CD4-positive, alpha-beta memory T cell (primary cell): Measurements from ENCODE around the gene RBFOX2. TPM values are rescaled to one million over a fixed set of nuclear protein-coding genes. Genes with fewer than 3 reads are reported as not detected.

Experiments used
- CTCF ChIA-PET: fragments of 350-600 bp; sonication (Branson Sonifier 250); formaldehyde crosslinking; loops from one replicate; lab custom pipeline; 2021; ENCODE audit warnings: inconsistent platforms; ENCODE audit not compliant: partially characterized antibody; lab: Charles Lee
- POLR2A ChIA-PET: fragments of 350-600 bp; sonication (Branson Sonifier 250); formaldehyde crosslinking; loops from one replicate; lab custom pipeline; 2021; ENCODE audit not compliant: partially characterized antibody; lab: Charles Lee
- DNase-seq, 5 donors: peaks; one replicate each; pipeline versions ENCODE4 v3.0.0 to v3.0.0-alpha.2; 2020 to 2022; ENCODE audit warnings: mixed read lengths in 1 of 5
- H3K27ac ChIP-seq: one replicate; pipeline ENCODE4 v1.7.0; 2013; ENCODE audit warnings: low read depth, low read length
- H3K27me3 ChIP-seq: 2 replicates; pipeline ENCODE4 v1.7.0; 2013; ENCODE audit warnings: mild to moderate bottlenecking, low read length, moderate library complexity; ENCODE audit not compliant: insufficient read depth
- H3K36me3 ChIP-seq: 2 replicates; pipeline ENCODE4 v1.7.0; 2013; ENCODE audit warnings: mild to moderate bottlenecking, low read length, moderate library complexity; ENCODE audit not compliant: insufficient read depth
- H3K4me1 ChIP-seq: 2 replicates; pipeline ENCODE4 v1.7.0; 2013; ENCODE audit warnings: mild to moderate bottlenecking, low read length, moderate library complexity; ENCODE audit not compliant: insufficient read depth
- H3K4me3 ChIP-seq, 2 donors: one replicate each; pipeline ENCODE4 v1.7.0; 2013; ENCODE audit warnings: low read length in 2 of 2, mild to moderate bottlenecking in 1 of 2
- H3K9me3 ChIP-seq, 2 donors: one replicate each; pipeline ENCODE4 v1.7.0; 2013; ENCODE audit warnings: low read length in 2 of 2, control low read depth in 1 of 2; ENCODE audit not compliant: control insufficient read depth in 1 of 2
- H3K27ac Mint-ChIP-seq, 7 donors: one replicate each; pipeline ENCODE4 v1.8.0; 2020 to 2021; ENCODE audit warnings: mixed read lengths in 7 of 7, mild to moderate bottlenecking in 6 of 7, inconsistent platforms in 3 of 7, moderate library complexity in 3 of 7
- H3K27me3 Mint-ChIP-seq, 2 donors: one replicate each; pipeline ENCODE4 v1.8.0; 2020 to 2021; ENCODE audit warnings: mixed read lengths in 2 of 2
- H3K36me3 Mint-ChIP-seq, 2 donors: one replicate each; pipeline ENCODE4 v1.8.0; 2020 to 2021; ENCODE audit warnings: mixed read lengths in 2 of 2, inconsistent platforms in 1 of 2, mild to moderate bottlenecking in 1 of 2
- H3K4me1 Mint-ChIP-seq, 4 donors: one replicate each; pipeline ENCODE4 v1.8.0; 2020 to 2021; ENCODE audit warnings: mixed read lengths in 4 of 4, mild to moderate bottlenecking in 1 of 4
- H3K4me3 Mint-ChIP-seq, 8 donors: one replicate each; pipeline ENCODE4 v1.8.0; 2020 to 2021; ENCODE audit warnings: mixed read lengths in 8 of 8, mild to moderate bottlenecking in 7 of 8, moderate library complexity in 6 of 8, inconsistent platforms in 3 of 8
- H3K9me3 Mint-ChIP-seq, 8 donors: one replicate each; pipeline ENCODE4 v1.8.0; 2020 to 2021; ENCODE audit warnings: mixed read lengths in 8 of 8, mild to moderate bottlenecking in 5 of 8, inconsistent platforms in 3 of 8, moderate library complexity in 1 of 8
- intact Hi-C: fragments of 100-400 bp; cut with micrococcal nuclease; formaldehyde crosslinking; loops from one replicate; pipeline ENCODE4 v1.15.1; 2023
- polyA plus RNA-seq, 2 donors: library from polyadenylated mRNA; unstranded; fragments of 300-500 nt; fragmentation: Illumina TruSeq; gene quantifications; one replicate each; pipeline ENCODE4 v1.2.3, GENCODE V29; 2021
- total RNA-seq, 2 experiments: library from RNA; stranded (reverse); gene quantifications; one replicate each; pipeline ENCODE4 v1.2.3, GENCODE V29; 2021

The RBFOX2 gene
- total and polyA plus RNA-seq, 4 experiments from 2014 or later: 0.68 to 1.3 (median 1.0) TPM

GRCh38 chr22:35844886-35845285, 183.7 kb downstream of the RBFOX2 start:
- Mint-ChIP-seq H3K36me3 (no peaks in the 10 kb centered on the region), H3K27ac (no peak overlapping the region), H3K27me3 (peaks cover 4 to 11% of the 10 kb centered on the region in 2 donors), H3K4me1 (peaks cover 0 to 5% (median 3%) of the 10 kb centered on the region in 4 donors), H3K4me3 (no peak overlapping the region), H3K9me3 (no peaks in the 10 kb centered on the region)
- no peaks in the 10 kb centered on the region for H3K9me3 ChIP-seq
- H3K27ac ChIP-seq: no peak overlapping the region
- H3K36me3 ChIP-seq: no peaks in the 10 kb centered on the region
- intact Hi-C loops: no loop called here
- POLR2A ChIA-PET: no interaction called here
- H3K27me3 ChIP-seq: peaks cover 3% of the 10 kb centered on the region
- no peaks in the 10 kb centered on the region for H3K4me1 ChIP-seq
- H3K4me3 ChIP-seq: no peak overlapping the region
- no peak for DNase-seq
- CTCF ChIA-PET: no interaction called here

- H3K4me1 Mint-ChIP-seq: peaks cover 0 to 5% (median 3%) of the 10 kb centered on the region in 4 donors
Measured at GRCh38 chr22:35842954-35843353, 185.7 kb downstream of the RBFOX2 start.

GRCh38 chr22:35842519-35842913, 186.1 kb downstream of the RBFOX2 start:
- Mint-ChIP-seq H3K4me1 (peaks cover 0 to 5% (median 3%) of the 10 kb centered on the region in 4 donors), H3K27me3 (peaks cover 11 to 15% of the 10 kb centered on the region in 2 donors), H3K36me3 (no peaks in the 10 kb centered on the region), H3K9me3 (no peaks in the 10 kb centered on the region), H3K27ac (no peak overlapping the region), H3K4me3 (no peak overlapping the region)
- Histone ChIP-seq H3K27me3 (peaks cover 3% of the 10 kb centered on the region), H3K9me3 (no peaks in the 10 kb centered on the region), H3K4me1 (no peaks in the 10 kb centered on the region), H3K4me3 (no peak overlapping the region), H3K27ac (no peak overlapping the region), H3K36me3 (no peaks in the 10 kb centered on the region)
- POLR2A ChIA-PET: no interaction called here
- no peak for DNase-seq
- intact Hi-C loops: no loop called here
- CTCF ChIA-PET: interaction anchor here (0.7 kb wide), 1 partner anchor 215 kb away, joined by 3 read pairs; no protein-coding TSS in a partner anchor

More at GRCh38 chr22:35842954-35843353, 185.7 kb downstream of the RBFOX2 start:
- POLR2A ChIA-PET: no interaction called here
- CTCF ChIA-PET: interaction anchor here (0.7 kb wide), 1 partner anchor 215 kb away, joined by 3 read pairs; no protein-coding TSS in a partner anchor
- peaks cover 3% of the 10 kb centered on the region for H3K27me3 ChIP-seq
- Mint-ChIP-seq H3K4me3 (no peak overlapping the region), H3K27me3 (peaks cover 11 to 15% of the 10 kb centered on the region in 2 donors), H3K27ac (no peak overlapping the region), H3K9me3 (no peaks in the 10 kb centered on the region), H3K36me3 (no peaks in the 10 kb centered on the region)
- DNase-seq: no peak
- H3K36me3 ChIP-seq: no peaks in the 10 kb centered on the region
- H3K27ac ChIP-seq: no peak overlapping the region
- H3K4me3 ChIP-seq: no peak overlapping the region
- H3K9me3 ChIP-seq: no peaks in the 10 kb centered on the region
- intact Hi-C loops: no loop called here
- H3K4me1 ChIP-seq: no peaks in the 10 kb centered on the region

GRCh38 chr22:35841907-35842518, 186.6 kb downstream of the RBFOX2 start:
- Mint-ChIP-seq H3K4me3 (no peak overlapping the region), H3K4me1 (peaks cover 0 to 5% (median 3%) of the 10 kb centered on the region in 4 donors), H3K9me3 (no peaks in the 10 kb centered on the region), H3K27me3 (peaks cover 15% of the 10 kb centered on the region in 2 donors), H3K27ac (no peak overlapping the region), H3K36me3 (no peaks in the 10 kb centered on the region)
- H3K27ac ChIP-seq: no peak overlapping the region
- no peaks in the 10 kb centered on the region for H3K36me3 ChIP-seq
- H3K4me1 ChIP-seq: no peaks in the 10 kb centered on the region
- DNase-seq: no peak
- CTCF ChIA-PET: interaction anchor here (0.7 kb wide), 1 partner anchor 214 kb away, joined by 3 read pairs; no protein-coding TSS in a partner anchor
- POLR2A ChIA-PET: no interaction called here
- H3K27me3 ChIP-seq: peaks cover 3% of the 10 kb centered on the region
- no peak overlapping the region for H3K4me3 ChIP-seq
- intact Hi-C loops: no loop called here
- H3K9me3 ChIP-seq: no peaks in the 10 kb centered on the region

- no peak overlapping the region for H3K27ac Mint-ChIP-seq
- H3K27ac ChIP-seq: no peak overlapping the region
- peaks cover 15% of the 10 kb centered on the region in 2 donors for H3K27me3 Mint-ChIP-seq
- no peaks in the 10 kb centered on the region for H3K36me3 Mint-ChIP-seq
- H3K4me3 Mint-ChIP-seq: no peak overlapping the region
- no peaks in the 10 kb centered on the region for H3K36me3 ChIP-seq
- ChIA-PET POLR2A (no interaction called here), CTCF (no interaction called here)
- intact Hi-C loops: no loop called here
- H3K4me1 ChIP-seq: no peaks in the 10 kb centered on the region
- DNase-seq: no peak
- H3K27me3 ChIP-seq: peaks cover under 1% of the 10 kb centered on the region
- no peaks in the 10 kb centered on the region for H3K9me3 Mint-ChIP-seq
- no peaks in the 10 kb centered on the region for H3K9me3 ChIP-seq
- H3K4me3 ChIP-seq: no peak overlapping the region
- H3K4me1 Mint-ChIP-seq: peaks cover 3 to 15% (median 6%) of the 10 kb centered on the region in 4 donors
Measured at GRCh38 chr22:35840302-35840739, 188.3 kb downstream of the RBFOX2 start.

GRCh38 chr22:35839841-35840301, 188.8 kb downstream of the RBFOX2 start:
- no peaks in the 10 kb centered on the region for H3K4me1 ChIP-seq

GRCh38 chr22:35838855-35839576, 189.6 kb downstream of the RBFOX2 start:
- intact Hi-C loops: no loop called here
- no peaks in the 10 kb centered on the region for H3K9me3 ChIP-seq
- no peaks in the 10 kb centered on the region for H3K36me3 Mint-ChIP-seq
- no peaks in the 10 kb centered on the region for H3K36me3 ChIP-seq
- ChIA-PET POLR2A (no interaction called here), CTCF (no interaction called here)
- no peak for DNase-seq
- H3K27ac Mint-ChIP-seq: no peak overlapping the region
- H3K4me1 ChIP-seq: no peaks in the 10 kb centered on the region
- H3K27me3 Mint-ChIP-seq: peaks cover 14 to 15% of the 10 kb centered on the region in 2 donors
- H3K27ac ChIP-seq: no peak overlapping the region
- no peaks in the 10 kb centered on the region for H3K9me3 Mint-ChIP-seq
- no peaks in the 10 kb centered on the region for H3K27me3 ChIP-seq
- no peak overlapping the region for H3K4me3 ChIP-seq
- H3K4me3 Mint-ChIP-seq: no peak overlapping the region
- peaks cover 4 to 11% (median 5%) of the 10 kb centered on the region in 4 donors for H3K4me1 Mint-ChIP-seq

More at GRCh38 chr22:35839841-35840301, 188.8 kb downstream of the RBFOX2 start:
- Histone ChIP-seq H3K27ac (no peak overlapping the region), H3K36me3 (no peaks in the 10 kb centered on the region), H3K27me3 (no peaks in the 10 kb centered on the region), H3K4me3 (no peak overlapping the region), H3K9me3 (no peaks in the 10 kb centered on the region)
- ChIA-PET POLR2A (no interaction called here), CTCF (no interaction called here)
- Mint-ChIP-seq H3K9me3 (no peaks in the 10 kb centered on the region), H3K27ac (no peak overlapping the region), H3K4me1 (peaks cover 4 to 11% (median 5%) of the 10 kb centered on the region in 4 donors), H3K36me3 (no peaks in the 10 kb centered on the region), H3K4me3 (no peak overlapping the region), H3K27me3 (peaks cover 15% of the 10 kb centered on the region in 2 donors)
- no peak for DNase-seq
- intact Hi-C loops: no loop called here
